Rectal smooth muscle tissue (tissue), 1 donor: ENCODE results near the gene GP1BB.
"Not testable (repeated sequence)": the region's sequence is repeated elsewhere in the genome, so short reads cannot be mapped to it uniquely, and the experiment has no call there.

ENCODE experiments used
- H3K27ac ChIP-seq: one replicate; pipeline ENCODE4 v1.7.0; 2013; ENCODE audit warnings: low read depth, low read length, inconsistent platforms
- H3K27me3 ChIP-seq: one replicate; pipeline ENCODE4 v1.7.0; 2013; ENCODE audit warnings: low read length; ENCODE audit not compliant: control insufficient read depth, insufficient read depth
- H3K36me3 ChIP-seq: one replicate; pipeline ENCODE4 v1.7.0; 2013; ENCODE audit warnings: low read length; ENCODE audit not compliant: control insufficient read depth, insufficient read depth
- H3K4me1 ChIP-seq: one replicate; pipeline ENCODE4 v1.7.0; 2013; ENCODE audit warnings: low read length; ENCODE audit not compliant: control insufficient read depth, insufficient read depth
- H3K4me3 ChIP-seq: one replicate; pipeline ENCODE4 v1.7.0; 2013; ENCODE audit warnings: low read length
- H3K9ac ChIP-seq: one replicate; pipeline ENCODE4 v1.7.0; 2013; ENCODE audit warnings: low read length

Gene GP1BB

GRCh38 chr22:19723232-19723982, at the start of gene GP1BB:
GP1BB (plus strand) TSS chr22:19723539; CDS start chr22:19723570, 31 bp downstream.
- Histone ChIP-seq H3K4me1 (no peaks in the 10 kb centered on the region), H3K4me3 (peak within 1 kb of the TSS; percentile 15), H3K36me3 (no peaks in the 10 kb centered on the region), H3K9ac (no peak within 1 kb of the TSS), H3K27ac (no peak within 1 kb of the TSS), H3K27me3 (peaks cover 22% of the 10 kb centered on the region)

- no peak overlapping the region for H3K27ac ChIP-seq
- H3K27me3 ChIP-seq = no peaks in the 10 kb centered on the region
- no peaks in the 10 kb centered on the region for H3K4me1 ChIP-seq
- no peak overlapping the region for H3K9ac ChIP-seq
- H3K36me3 ChIP-seq = no peaks in the 10 kb centered on the region
- H3K4me3 ChIP-seq = no peak overlapping the region
These were observed 49.7 kb upstream of the GP1BB start for GRCh38 chr22:19673660-19674059.

GRCh38 chr22:19674129-19674928, 49.0 kb upstream of the GP1BB start:
- Histone ChIP-seq H3K36me3 (no peaks in the 10 kb centered on the region), H3K4me1 (no peaks in the 10 kb centered on the region), H3K4me3 (no peak overlapping the region), H3K27ac (no peak overlapping the region), H3K27me3 (no peaks in the 10 kb centered on the region), H3K9ac (no peak overlapping the region)

GRCh38 chr22:19674929-19675253, 48.4 kb upstream of the GP1BB start:
- no peaks in the 10 kb centered on the region for H3K4me1 ChIP-seq
- H3K4me3 ChIP-seq = no peak overlapping the region
- no peaks in the 10 kb centered on the region for H3K27me3 ChIP-seq
- H3K9ac ChIP-seq = no peak overlapping the region
- H3K27ac ChIP-seq = no peak overlapping the region
- no peaks in the 10 kb centered on the region for H3K36me3 ChIP-seq

GRCh38 chr22:19675428-19675827, 47.9 kb upstream of the GP1BB start:
- Histone ChIP-seq H3K4me3 (no peak overlapping the region), H3K27ac (no peak overlapping the region), H3K9ac (no peak overlapping the region), H3K27me3 (peaks cover under 1% of the 10 kb centered on the region), H3K36me3 (no peaks in the 10 kb centered on the region), H3K4me1 (no peaks in the 10 kb centered on the region)

- H3K4me1 ChIP-seq, H3K36me3 ChIP-seq, H3K9ac ChIP-seq: not testable (repeated sequence)
These were observed 46.9 kb upstream of the GP1BB start for GRCh38 chr22:19676437-19676836.

GRCh38 chr22:19678949-19679521, 44.3 kb upstream of the GP1BB start:
- H3K27me3 ChIP-seq = peaks cover 2% of the 10 kb centered on the region
- no peak overlapping the region for H3K9ac ChIP-seq
- H3K27ac ChIP-seq = no peak overlapping the region
- no peaks in the 10 kb centered on the region for H3K4me1 ChIP-seq
- H3K4me3 ChIP-seq = no peak overlapping the region
- H3K36me3 ChIP-seq = no peaks in the 10 kb centered on the region

More at GRCh38 chr22:19676437-19676836, 46.9 kb upstream of the GP1BB start:
- H3K27ac ChIP-seq, H3K4me3 ChIP-seq, H3K27me3 ChIP-seq: not testable (repeated sequence)

- Histone ChIP-seq H3K4me1 (no peaks in the 10 kb centered on the region), H3K9ac (no peak overlapping the region), H3K27me3 (peaks cover 2% of the 10 kb centered on the region), H3K36me3 (no peaks in the 10 kb centered on the region), H3K4me3 (no peak overlapping the region), H3K27ac (no peak overlapping the region)
These were observed 43.7 kb upstream of the GP1BB start for GRCh38 chr22:19679522-19680101.

- H3K27me3 ChIP-seq = peaks cover 2% of the 10 kb centered on the region
- no peaks in the 10 kb centered on the region for H3K4me1 ChIP-seq
- H3K27ac ChIP-seq = no peak overlapping the region
- no peak overlapping the region for H3K9ac ChIP-seq
- H3K36me3 ChIP-seq = no peaks in the 10 kb centered on the region
- H3K4me3 ChIP-seq = no peak overlapping the region
These were observed 43.0 kb upstream of the GP1BB start for GRCh38 chr22:19680287-19680881.

- H3K27ac ChIP-seq = no peak overlapping the region
- no peaks in the 10 kb centered on the region for H3K4me1 ChIP-seq
These were observed 42.2 kb upstream of the GP1BB start for GRCh38 chr22:19680911-19681862.

GRCh38 chr22:19681863-19682245, 41.5 kb upstream of the GP1BB start:
- Histone ChIP-seq H3K36me3 (no peaks in the 10 kb centered on the region), H3K4me1 (no peaks in the 10 kb centered on the region), H3K27me3 (peaks cover 2% of the 10 kb centered on the region)

More at GRCh38 chr22:19680911-19681862, 42.2 kb upstream of the GP1BB start:
- H3K4me3 ChIP-seq = no peak overlapping the region
- no peak overlapping the region for H3K9ac ChIP-seq
- no peaks in the 10 kb centered on the region for H3K36me3 ChIP-seq
- peaks cover 2% of the 10 kb centered on the region for H3K27me3 ChIP-seq

More at GRCh38 chr22:19681863-19682245, 41.5 kb upstream of the GP1BB start:
- Histone ChIP-seq H3K4me3 (no peak overlapping the region), H3K27ac (no peak overlapping the region), H3K9ac (no peak overlapping the region)
